Measurements from ENCODE around the gene KIF4A. TPM values are rescaled to one million over a fixed set of nuclear protein-coding genes. Genes with fewer than 3 reads are reported as not detected.

The KIF4A gene
- total and polyA plus RNA-seq, 4 donors: 0.33 to 2.4 (median 0.64) TPM

GRCh38 chrX:70437011-70437410 is 147.1 kb downstream of the KIF4A start:
- ATAC-seq (ENCODE audit: insufficient read depth, low FRiP score): no peak
- no peak for TF ChIP-seq CTCF (IDR thresholded peaks at IDR 0.05; ENCODE audit: control extremely low read depth, extremely low read depth)
- no peak overlapping the region for H3K27ac ChIP-seq (ENCODE audit: low read depth in 1 of 2, low read length in 1 of 2)

GRCh38 chrX:70437921-70438665 is 148.2 kb downstream of the KIF4A start:
- no peak overlapping the region for H3K27ac ChIP-seq (ENCODE audit: low read depth in 1 of 2, low read length in 1 of 2)
- peaks cover 0 to 2% (median 0%) of the 10 kb centered on the region in 5 donors for H3K4me1 ChIP-seq (ENCODE audit: control insufficient read depth in 5 of 5, insufficient read depth in 5 of 5, low read length in 5 of 5)
- no peak overlapping the region for H3K4me3 ChIP-seq
- H3K36me3 ChIP-seq (ENCODE audit: control insufficient read depth in 4 of 4, insufficient read depth in 4 of 4, low read length in 4 of 4): no peaks in the 10 kb centered on the region
- no peak for TF ChIP-seq CTCF (IDR thresholded peaks at IDR 0.05; ENCODE audit: control extremely low read depth, extremely low read depth)
- peaks cover 0 to 10% (median 5%) of the 10 kb centered on the region in 3 donors for H3K27me3 ChIP-seq (ENCODE audit: control insufficient read depth in 3 of 3, insufficient read depth in 3 of 3, low read length in 2 of 3)
- no peak overlapping the region for H3K9ac ChIP-seq (ENCODE audit: insufficient read depth in 1 of 2, low read length in 2 of 2)
- peaks cover 0 to 3% (median 0%) of the 10 kb centered on the region in 4 donors for H3K9me3 ChIP-seq (ENCODE audit: control insufficient read depth in 4 of 4, insufficient read depth in 3 of 4, low read length in 3 of 4)
- ATAC-seq (ENCODE audit: insufficient read depth, low FRiP score): no peak
- WGBS, 2 donors: 67 to 85% methylated on average over 8 of the region's 8 CpGs
- no peak for DNase-seq

More at GRCh38 chrX:70437011-70437410, 147.1 kb downstream of the KIF4A start:
- Histone ChIP-seq H3K9me3 (ENCODE audit: control insufficient read depth in 4 of 4, insufficient read depth in 3 of 4, low read length in 3 of 4) (no peaks in the 10 kb centered on the region), H3K36me3 (ENCODE audit: control insufficient read depth in 4 of 4, insufficient read depth in 4 of 4, low read length in 4 of 4) (no peaks in the 10 kb centered on the region), H3K27me3 (ENCODE audit: control insufficient read depth in 3 of 3, insufficient read depth in 3 of 3, low read length in 2 of 3) (peaks cover 0 to 4% (median 3%) of the 10 kb centered on the region in 3 donors), H3K4me1 (ENCODE audit: control insufficient read depth in 5 of 5, insufficient read depth in 5 of 5, low read length in 5 of 5) (peaks cover 0 to 2% (median 0%) of the 10 kb centered on the region in 5 donors), H3K9ac (ENCODE audit: insufficient read depth in 1 of 2, low read length in 2 of 2) (no peak overlapping the region), H3K4me3 (no peak overlapping the region)
- no peak for DNase-seq
- WGBS, 2 donors: 36 to 40% methylated on average over 2 of the region's 2 CpGs

GRCh38 chrX:70439016-70439415 is 149.1 kb downstream of the KIF4A start:
- Histone ChIP-seq H3K9me3 (ENCODE audit: control insufficient read depth in 4 of 4, insufficient read depth in 3 of 4, low read length in 3 of 4) (peaks cover 0 to 3% (median 0%) of the 10 kb centered on the region in 4 donors), H3K36me3 (ENCODE audit: control insufficient read depth in 4 of 4, insufficient read depth in 4 of 4, low read length in 4 of 4) (no peaks in the 10 kb centered on the region), H3K27ac (ENCODE audit: low read depth in 1 of 2, low read length in 1 of 2) (no peak overlapping the region), H3K9ac (ENCODE audit: insufficient read depth in 1 of 2, low read length in 2 of 2) (no peak overlapping the region), H3K4me1 (ENCODE audit: control insufficient read depth in 5 of 5, insufficient read depth in 5 of 5, low read length in 5 of 5) (no peaks in the 10 kb centered on the region), H3K4me3 (no peak overlapping the region), H3K27me3 (ENCODE audit: control insufficient read depth in 3 of 3, insufficient read depth in 3 of 3, low read length in 2 of 3) (peaks cover 0 to 16% (median 10%) of the 10 kb centered on the region in 3 donors)
- TF ChIP-seq CTCF (IDR thresholded peaks at IDR 0.05; ENCODE audit: control extremely low read depth, extremely low read depth): no peak
- ATAC-seq (ENCODE audit: insufficient read depth, low FRiP score): no peak
- DNase-seq: no peak
- WGBS, 2 donors: 36 to 56% methylated on average over 1 of the region's 1 CpG

Data from lung (tissue), 12 donors.